ENCODE measurements around the gene DNAL4. TPM values are rescaled to one million over a fixed set of nuclear protein-coding genes. Genes with fewer than 3 reads are reported as not detected.

The DNAL4 gene
- polyA plus RNA-seq, 1 experiment, result 29.9 TPM

DNA sequence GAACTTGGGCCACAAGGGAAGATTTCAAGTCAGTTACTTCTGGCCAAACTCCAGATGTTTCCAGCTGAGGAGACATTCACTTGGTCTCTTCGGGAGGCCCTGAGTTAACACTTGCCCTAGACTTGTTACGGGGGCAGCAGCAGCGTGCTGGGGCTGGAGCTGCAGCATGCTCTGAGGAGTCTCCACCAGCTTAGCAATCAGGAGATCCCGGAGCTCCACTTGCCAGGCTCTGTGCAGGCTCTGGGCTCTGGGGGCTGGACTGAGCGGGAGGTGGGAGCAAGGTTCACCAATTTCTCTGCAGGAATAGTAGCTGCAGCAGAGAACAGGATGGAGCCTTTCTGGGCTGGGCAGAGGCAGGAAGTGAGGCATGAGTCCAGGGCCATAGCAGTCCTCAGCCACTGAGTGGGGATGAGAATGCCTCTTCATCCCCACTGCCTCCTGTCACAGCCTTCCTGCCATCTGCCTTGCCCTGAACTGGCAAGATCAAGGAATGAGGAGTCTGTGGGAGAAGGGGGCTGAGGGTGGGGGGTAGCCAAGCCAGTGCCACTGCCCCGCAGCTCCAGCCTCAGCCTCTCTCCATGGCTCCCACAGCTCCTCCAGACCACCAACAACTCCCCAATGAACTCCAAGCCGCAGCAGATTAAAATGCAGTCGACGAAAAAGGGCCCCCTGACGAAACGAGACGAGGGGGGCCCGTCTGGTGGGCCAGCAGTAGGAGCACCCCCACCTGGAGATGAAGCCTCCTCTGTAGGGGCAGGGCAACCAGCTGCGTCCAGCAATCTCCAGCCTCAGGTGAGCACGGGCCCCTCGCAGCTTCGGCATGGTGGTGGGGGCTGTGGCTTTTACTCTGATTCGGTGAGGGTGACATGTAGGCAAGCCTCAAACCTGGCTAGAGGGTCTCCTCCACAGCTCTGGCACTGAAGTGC lies 64.8 kb downstream of the DNAL4 start:
- CTCF ChIA-PET, result interaction anchor here (1.4 to 2.8 kb wide), 2 partner anchors 9 to 11 kb away, joined by 4 to 7 read pairs; no protein-coding TSS in a partner anchor
- POLR2A ChIA-PET, result no interaction called here
- Histone ChIP-seq H3K4me3 (ENCODE audit: low read depth, low read length) (no peak overlapping the region), H3K36me3 (ENCODE audit: control insufficient read depth, insufficient read depth, low read length) (peaks cover 61% of the 10 kb centered on the region), H3K27me3 (ENCODE audit: control insufficient read depth, insufficient read depth, low read length) (no peaks in the 10 kb centered on the region)
- TF ChIP-seq, protein P1, sequence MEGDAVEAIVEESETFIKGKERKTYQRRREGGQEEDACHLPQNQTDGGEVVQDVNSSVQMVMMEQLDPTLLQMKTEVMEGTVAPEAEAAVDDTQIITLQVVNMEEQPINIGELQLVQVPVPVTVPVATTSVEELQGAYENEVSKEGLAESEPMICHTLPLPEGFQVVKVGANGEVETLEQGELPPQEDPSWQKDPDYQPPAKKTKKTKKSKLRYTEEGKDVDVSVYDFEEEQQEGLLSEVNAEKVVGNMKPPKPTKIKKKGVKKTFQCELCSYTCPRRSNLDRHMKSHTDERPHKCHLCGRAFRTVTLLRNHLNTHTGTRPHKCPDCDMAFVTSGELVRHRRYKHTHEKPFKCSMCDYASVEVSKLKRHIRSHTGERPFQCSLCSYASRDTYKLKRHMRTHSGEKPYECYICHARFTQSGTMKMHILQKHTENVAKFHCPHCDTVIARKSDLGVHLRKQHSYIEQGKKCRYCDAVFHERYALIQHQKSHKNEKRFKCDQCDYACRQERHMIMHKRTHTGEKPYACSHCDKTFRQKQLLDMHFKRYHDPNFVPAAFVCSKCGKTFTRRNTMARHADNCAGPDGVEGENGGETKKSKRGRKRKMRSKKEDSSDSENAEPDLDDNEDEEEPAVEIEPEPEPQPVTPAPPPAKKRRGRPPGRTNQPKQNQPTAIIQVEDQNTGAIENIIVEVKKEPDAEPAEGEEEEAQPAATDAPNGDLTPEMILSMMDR (IDR thresholded peaks at IDR 0.05; ENCODE audit: insufficient read depth, low read depth, low read length), result no peak
- no peak for DNase-seq (ENCODE audit: low read depth)

Small RNAs within 50 kb of the gene (small RNA-seq; reads per million reads assigned to genes)
- not detected for gene AL021707.8 (ENCODE audit: insufficient read length, low read depth, low replicate concordance)

Other genes with a start within 250 kb of the DNAL4 start
- 0.37 and 0.97 TPM in 2 replicates for gene DMC1, start 224.0 kb downstream of the DNAL4 start, polyA plus RNA-seq (2011; rRNA removed)
- gene FAM227A, start 137.8 kb downstream of the DNAL4 start, polyA plus RNA-seq (2011; rRNA removed), result 0.69 and 1.0 TPM in 2 replicates
- 38.1 and 43.2 TPM in 2 replicates for gene CBY1, start 137.5 kb downstream of the DNAL4 start, polyA plus RNA-seq (2011; rRNA removed)
- gene TOMM22, start 112.2 kb downstream of the DNAL4 start, polyA plus RNA-seq (2011; rRNA removed), result 29.6 and 53.3 TPM in 2 replicates
- 40.9 and 43.6 TPM in 2 replicates for gene JOSD1, start 93.2 kb downstream of the DNAL4 start, polyA plus RNA-seq (2011; rRNA removed)
- gene GTPBP1, start 88.2 kb downstream of the DNAL4 start, polyA plus RNA-seq (2011; rRNA removed), result 24.0 and 31.1 TPM in 2 replicates
- gene SUN2, start 38.1 kb downstream of the DNAL4 start, polyA plus RNA-seq (2011; rRNA removed), result 52.4 and 98.4 TPM in 2 replicates
- 1.4 and 2.5 TPM in 2 replicates for gene NPTXR, start 49.9 kb upstream of the DNAL4 start, polyA plus RNA-seq (2011; rRNA removed)
- gene CBX6, start 78.1 kb upstream of the DNAL4 start, polyA plus RNA-seq (2011; rRNA removed), result 15.4 and 21.9 TPM in 2 replicates
- gene APOBEC3A, start 163.5 kb upstream of the DNAL4 start, polyA plus RNA-seq (2011; rRNA removed), result not detected in 2 replicates
- 14.2 and 16.0 TPM in 2 replicates for gene APOBEC3B, start 188.2 kb upstream of the DNAL4 start, polyA plus RNA-seq (2011; rRNA removed)
- 20.4 and 20.9 TPM in 2 replicates for gene APOBEC3C, start 220.1 kb upstream of the DNAL4 start, polyA plus RNA-seq (2011; rRNA removed)
- gene APOBEC3D, start 227.0 kb upstream of the DNAL4 start, polyA plus RNA-seq (2011; rRNA removed), result 0.60 and 0.75 TPM in 2 replicates
- 8.6 and 9.1 TPM in 2 replicates for gene APOBEC3F, start 246.7 kb upstream of the DNAL4 start, polyA plus RNA-seq (2011; rRNA removed)

All from BJ (cell line).